ENCODE results near the gene PIK3CG. TPM values are rescaled to one million over a fixed set of nuclear protein-coding genes. Genes with fewer than 3 reads are reported as not detected.

PIK3CG gene
- total and polyA plus RNA-seq, 2 donors (not counting 1 experiment from before 2014, with no cell fraction given) = 13.3 to 44.8 TPM

DNA sequence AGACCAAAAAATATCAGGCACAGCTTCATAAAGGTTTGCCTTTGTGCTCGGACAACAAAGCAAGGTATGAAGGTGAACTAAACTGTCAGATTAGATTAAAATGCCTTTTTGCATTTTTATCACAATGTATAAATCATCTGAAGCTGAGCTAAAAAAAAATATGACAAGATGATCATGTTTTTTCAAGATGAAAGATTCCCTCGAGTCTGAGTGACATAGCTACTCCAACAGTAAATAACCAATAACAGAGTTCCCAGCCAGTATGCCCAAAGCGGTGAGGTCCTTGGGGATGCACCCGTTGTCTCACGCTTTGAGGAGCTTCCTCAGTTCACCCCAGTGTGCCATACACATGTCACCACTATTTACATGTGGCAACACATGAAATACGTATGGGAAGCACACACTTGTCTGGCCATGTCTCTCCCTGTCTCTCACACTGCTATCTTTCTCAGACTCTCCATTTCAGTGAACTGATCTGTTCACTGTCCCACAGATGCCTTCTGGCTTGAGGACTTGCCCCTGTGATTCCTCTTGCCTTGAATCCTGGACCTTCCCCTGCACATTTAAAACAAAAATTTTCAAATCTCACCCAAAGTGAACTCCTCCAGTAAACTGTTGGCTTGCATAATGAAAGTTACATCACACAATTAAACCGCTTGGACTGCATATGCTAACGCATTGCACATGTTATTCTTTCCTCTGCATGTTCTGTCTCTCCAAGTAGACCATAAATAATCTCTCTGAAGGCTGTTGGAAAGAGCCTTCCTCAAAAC lies 2.6 kb upstream of the PIK3CG start:
- DNase-seq = no peak
- H3K4me3 ChIP-seq (ENCODE audit: control extremely low read depth in 1 of 5, extremely low read depth in 1 of 5, insufficient read depth in 1 of 5, low read depth in 2 of 5, low read length in 4 of 5) = no peak overlapping the region
- peak overlapping the region; percentile 92 for H3K27ac ChIP-seq (ENCODE audit: low read length in 2 of 2)
- no peaks in the 10 kb centered on the region for H4K20me1 ChIP-seq (ENCODE audit: control insufficient read depth, insufficient read depth, low read length, poor library complexity, severe bottlenecking)
- 76% methylated on average over 7 of the region's 8 CpGs for WGBS (ENCODE audit: insufficient coverage)
- CTCF ChIA-PET = interaction anchor here (0.6 to 2.3 kb wide), 4 partner anchors 18 to 449 kb away, joined by 3 to 6 read pairs (median 4); no protein-coding TSS in a partner anchor
- no peaks in the 10 kb centered on the region for H3K27me3 ChIP-seq (replicated peaks in 1 of 4; ENCODE audit: control extremely low read depth in 1 of 4, control insufficient read depth in 3 of 4, insufficient read depth in 4 of 4, low read length in 3 of 4)
- H3K79me2 ChIP-seq (ENCODE audit: control insufficient read depth, insufficient read depth, low read length) = peaks cover 56% of the 10 kb centered on the region
- POLR2A ChIA-PET = no interaction called here
- intact Hi-C loops (cut with micrococcal nuclease) = loop anchor here (10.0 kb wide), 1 partner anchor 308 kb away; no protein-coding TSS in a partner anchor
- peak overlapping the region; percentile 53 for H2AFZ ChIP-seq (ENCODE audit: insufficient read depth, low read depth, low read length, poor library complexity, severe bottlenecking)
- peak overlapping the region; percentile 15 for H3K4me3 Mint-ChIP-seq
- peaks cover 54% of the 10 kb centered on the region for H3K4me1 Mint-ChIP-seq
- no peak for ATAC-seq (ENCODE audit: low read depth)
- H3K4me2 ChIP-seq (replicated peaks; ENCODE audit: low read depth, low read length, poor library complexity, severe bottlenecking) = peak overlapping the region; percentile 71
- H3K4me1 ChIP-seq (ENCODE audit: control insufficient read depth in 2 of 2, insufficient read depth in 2 of 2, low read length in 2 of 2) = peaks cover 31 to 33% of the 10 kb centered on the region in 2 donors
- TF ChIP-seq, protein P1, sequence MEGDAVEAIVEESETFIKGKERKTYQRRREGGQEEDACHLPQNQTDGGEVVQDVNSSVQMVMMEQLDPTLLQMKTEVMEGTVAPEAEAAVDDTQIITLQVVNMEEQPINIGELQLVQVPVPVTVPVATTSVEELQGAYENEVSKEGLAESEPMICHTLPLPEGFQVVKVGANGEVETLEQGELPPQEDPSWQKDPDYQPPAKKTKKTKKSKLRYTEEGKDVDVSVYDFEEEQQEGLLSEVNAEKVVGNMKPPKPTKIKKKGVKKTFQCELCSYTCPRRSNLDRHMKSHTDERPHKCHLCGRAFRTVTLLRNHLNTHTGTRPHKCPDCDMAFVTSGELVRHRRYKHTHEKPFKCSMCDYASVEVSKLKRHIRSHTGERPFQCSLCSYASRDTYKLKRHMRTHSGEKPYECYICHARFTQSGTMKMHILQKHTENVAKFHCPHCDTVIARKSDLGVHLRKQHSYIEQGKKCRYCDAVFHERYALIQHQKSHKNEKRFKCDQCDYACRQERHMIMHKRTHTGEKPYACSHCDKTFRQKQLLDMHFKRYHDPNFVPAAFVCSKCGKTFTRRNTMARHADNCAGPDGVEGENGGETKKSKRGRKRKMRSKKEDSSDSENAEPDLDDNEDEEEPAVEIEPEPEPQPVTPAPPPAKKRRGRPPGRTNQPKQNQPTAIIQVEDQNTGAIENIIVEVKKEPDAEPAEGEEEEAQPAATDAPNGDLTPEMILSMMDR (IDR thresholded peaks at IDR 0.05) = no peak
- TF ChIP-seq EZH2 (IDR thresholded peaks at IDR 0.05; ENCODE audit: borderline replicate concordance, insufficient read depth, low read depth, low read length, poor library complexity, severe bottlenecking) = no peak
- H3K9ac ChIP-seq (ENCODE audit: low read length) = no peak overlapping the region
- H3K9me3 ChIP-seq (ENCODE audit: control extremely low read depth in 1 of 3, control insufficient read depth in 2 of 3, insufficient read depth in 1 of 3, low read length in 2 of 3) = peaks cover 0 to 14% (median 0%) of the 10 kb centered on the region in 3 donors
- H3K36me3 ChIP-seq (replicated peaks in 1 of 2; ENCODE audit: control extremely low read depth in 1 of 2, control insufficient read depth in 1 of 2, extremely low read depth in 1 of 2, insufficient read depth in 2 of 2, low read length in 1 of 2) = peaks cover 0 to 4% of the 10 kb centered on the region in 2 experiments
- H3K9me3 Mint-ChIP-seq (ENCODE audit: insufficient read depth) = no peaks in the 10 kb centered on the region
- peak overlapping the region; percentile 17 for H3K27ac Mint-ChIP-seq
- no peaks in the 10 kb centered on the region for H3K27me3 Mint-ChIP-seq

Measured in B cell (primary cell).